Activated T-cell treated with anti-CD3 and anti-CD28 coated beads for 48 hours (primary cell): ENCODE results near the gene KRIT1.
A peak's percentile ranks its signal among the peaks of the same experiment; 100 is the strongest.
"Not testable (repeated sequence)": the region's sequence is repeated elsewhere in the genome, so short reads cannot be mapped to it uniquely, and the experiment has no call there.

Experiments used
- DNase-seq: peaks from one replicate; pipeline ENCODE4 v3.0.0-alpha.2; 2020; ENCODE audit warnings: low read depth

KRIT1 gene

GRCh38 chr7:92246360-92247101, 817 bp upstream of the KRIT1 start:
- DNase-seq: peak; percentile 7

- no peak for DNase-seq
Observed at GRCh38 chr7:92244808-92245486, 767 bp downstream of the KRIT1 start.

- no peak for DNase-seq
Observed at GRCh38 chr7:92242972-92243371, 2.7 kb downstream of the KRIT1 start.

GRCh38 chr7:92230547-92230946, 15.2 kb downstream of the KRIT1 start:
- DNase-seq: no peak

- no peak for DNase-seq
Observed at GRCh38 chr7:92228742-92229141, 17.0 kb downstream of the KRIT1 start.

GRCh38 chr7:92228100-92228499, 17.6 kb downstream of the KRIT1 start:
- DNase-seq: no peak

- no peak for DNase-seq
Observed at GRCh38 chr7:92226981-92227380, 18.7 kb downstream of the KRIT1 start.

GRCh38 chr7:92221766-92222165, 23.9 kb downstream of the KRIT1 start:
- DNase-seq: no peak

GRCh38 chr7:92206672-92207071, 39.0 kb downstream of the KRIT1 start:
- DNase-seq: no peak

GRCh38 chr7:92205987-92206386, 39.7 kb downstream of the KRIT1 start:
- DNase-seq: no peak

GRCh38 chr7:92200791-92201190, 44.9 kb downstream of the KRIT1 start:
- no peak for DNase-seq

- DNase-seq: no peak
Observed at GRCh38 chr7:92192326-92192725, 53.4 kb downstream of the KRIT1 start.

- DNase-seq: not testable (repeated sequence)
Observed at GRCh38 chr7:92189246-92189645, 56.5 kb downstream of the KRIT1 start.

- DNase-seq: not testable (repeated sequence)
Observed at GRCh38 chr7:92184294-92184693, 61.4 kb downstream of the KRIT1 start.

GRCh38 chr7:92178928-92179924, 66.5 kb downstream of the KRIT1 start, which contains the start of gene LRRD1:
Gene LRRD1 (minus strand): TSS chr7:92179142. CDS start chr7:92165202, 13,940 bp downstream.
- peak; percentile 90 for DNase-seq

GRCh38 chr7:92177362-92177761, 68.4 kb downstream of the KRIT1 start:
- DNase-seq: no peak

- DNase-seq: not testable (repeated sequence)
Observed at GRCh38 chr7:92169529-92169928, 76.2 kb downstream of the KRIT1 start.

GRCh38 chr7:92161271-92161670, 84.4 kb downstream of the KRIT1 start:
- no peak for DNase-seq

- no peak for DNase-seq
Observed at GRCh38 chr7:92158660-92159575, 86.8 kb downstream of the KRIT1 start.

GRCh38 chr7:92156990-92157389, 88.7 kb downstream of the KRIT1 start:
- no peak for DNase-seq

- no peak for DNase-seq
Observed at GRCh38 chr7:92155108-92155739, 90.5 kb downstream of the KRIT1 start.
